ENCODE results near the gene POLR2J3.
"Not testable (repeated sequence)": the region's sequence is repeated elsewhere in the genome, so short reads cannot be mapped to it uniquely, and the experiment has no call there.

GRCh38 chr7:102614873-102615272 is 42.5 kb upstream of the POLR2J3 start:
- TF ChIP-seq TARDBP (IDR thresholded peaks at IDR 0.05); ELF4 (IDR thresholded peaks at IDR 0.05); FOXM1 (IDR thresholded peaks at IDR 0.05; ENCODE audit: borderline replicate concordance); FOXA1 (IDR thresholded peaks at IDR 0.05): not testable (repeated sequence)

All from HEK293T (cell line).